Neural progenitor cell (in vitro differentiated cells): ENCODE data around the gene PPP1CB.

Source experiments
- CTCF ChIP-seq: fragments of 200-600 bp; sonication (generic); IDR thresholded peaks from 2 replicates; pipeline ENCODE4 v1.5.1; 2017; ENCODE audit warnings: antibody characterized with exemption, mild to moderate bottlenecking
- EZH2 ChIP-seq: fragments of 200-600 bp; sonication (generic); IDR thresholded peaks from 2 replicates; pipeline ENCODE4 v1.6.1; 2017; ENCODE audit warnings: antibody characterized with exemption, mild to moderate bottlenecking, moderate library complexity
- EZH2phosphoT487 ChIP-seq: fragments of 200-600 bp; sonication (generic); IDR thresholded peaks from 2 replicates; pipeline ENCODE4 v1.6.1; 2017; ENCODE audit warnings: antibody characterized with exemption

- no peak for TF ChIP-seq CTCF
- no peak for TF ChIP-seq EZH2
- no peak for TF ChIP-seq EZH2phosphoT487
Observed at GRCh38 chr2:28747714-28748113, 3.9 kb upstream of the PPP1CB start.
